CD4-positive, alpha-beta T cell (primary cell): ENCODE results near the gene CD247. TPM values are rescaled to one million over a fixed set of nuclear protein-coding genes. Genes with fewer than 3 reads are reported as not detected.

Experiments
- ATAC-seq: fragments of 200-7000 bp; cut with Tn5 transposase; one replicate; pipeline ENCODE4 v1.10.0; 2022; ENCODE audit warnings: mild to moderate bottlenecking; ENCODE audit not compliant: poor library complexity
- CTCF ChIA-PET: fragments of 350-600 bp; sonication (Branson Sonifier 250); formaldehyde crosslinking; loops from one replicate; lab custom pipeline; 2021; ENCODE audit warnings: antibody characterized with exemption, inconsistent platforms; lab: Charles Lee
- POLR2A ChIA-PET: fragments of 350-600 bp; sonication (Branson Sonifier 250); formaldehyde crosslinking; loops from one replicate; lab custom pipeline; 2021; ENCODE audit warnings: antibody characterized with exemption, inconsistent platforms; lab: Charles Lee
- DNase-seq, 14 experiments: peaks; one replicate each; pipeline ENCODE4 v3.0.0-alpha.2; 2013 to 2020; ENCODE audit warnings: mixed read lengths in 2 of 14
- H3K27ac ChIP-seq, 2 donors: one replicate each; pipeline versions ENCODE4 v1.5.1 to v1.7.0; 2013; ENCODE audit warnings: low read length in 2 of 2, low read depth in 1 of 2, mild to moderate bottlenecking in 1 of 2
- H3K27me3 ChIP-seq, 2 experiments: 1 replicate in 1 of 2; 2 replicates in 1 of 2; pipeline versions ENCODE4 v1.6.1 to v1.7.0; 2013; ENCODE audit warnings: low read length in 2 of 2, control low read depth in 1 of 2, mild to moderate bottlenecking in 1 of 2, moderate library complexity in 1 of 2; ENCODE audit not compliant: insufficient read depth in 2 of 2, control insufficient read depth in 1 of 2
- H3K36me3 ChIP-seq: one replicate; pipeline ENCODE4 v1.6.1; 2013; ENCODE audit warnings: low read length, control low read depth; ENCODE audit not compliant: insufficient read depth
- H3K4me1 ChIP-seq: one replicate; pipeline ENCODE4 v1.6.1; 2013; ENCODE audit warnings: low read length, control low read depth; ENCODE audit not compliant: insufficient read depth
- H3K4me3 ChIP-seq: one replicate; pipeline ENCODE4 v1.5.1; 2013; ENCODE audit warnings: mild to moderate bottlenecking, low read length, moderate library complexity
- H3K9me3 ChIP-seq, 2 experiments: 1 replicate in 1 of 2; 2 replicates in 1 of 2; pipeline versions ENCODE4 v1.6.1 to v1.7.0; 2013; ENCODE audit warnings: low read length in 2 of 2, mild to moderate bottlenecking in 2 of 2, control low read depth in 1 of 2, moderate library complexity in 1 of 2; ENCODE audit not compliant: control insufficient read depth in 1 of 2, insufficient read depth in 1 of 2
- H3K27ac Mint-ChIP-seq: one replicate; pipeline ENCODE4 v1.8.0; 2020; ENCODE audit warnings: mixed read lengths
- H3K27me3 Mint-ChIP-seq: one replicate; pipeline ENCODE4 v1.8.0; 2021; ENCODE audit warnings: mixed read lengths
- H3K36me3 Mint-ChIP-seq: one replicate; pipeline ENCODE4 v1.8.0; 2021; ENCODE audit warnings: low read depth, mixed read lengths
- H3K4me1 Mint-ChIP-seq: one replicate; pipeline ENCODE4 v1.8.0; 2021; ENCODE audit warnings: low read depth, mixed read lengths
- H3K4me3 Mint-ChIP-seq: one replicate; pipeline ENCODE4 v1.8.0; 2020; ENCODE audit warnings: mild to moderate bottlenecking, mixed read lengths
- H3K9me3 Mint-ChIP-seq: one replicate; pipeline ENCODE4 v1.8.0; 2020; ENCODE audit warnings: mixed read lengths
- intact Hi-C, 2 experiments: fragments of 100-400 bp; cut with DNase I in 1 of 2; cut with micrococcal nuclease in 1 of 2; formaldehyde crosslinking; loops; one replicate each; pipeline versions ENCODE4 v1.15.1 to v1.9.0; 2023 to 2025; cut with DNase I, micrococcal nuclease
- total RNA-seq, 174 experiments: library from RNA in 2 of 174; stranded (reverse) in 2 of 174; gene quantifications; one replicate each; pipeline ENCODE4 v1.2.3 and lab custom pipeline; 2021 to 2026
- TF ChIP-seq, protein P1 (sequence below): fragments of 200-600 bp; IDR thresholded peaks from one replicate; pipeline ENCODE4 v1.8.0; 2022; ENCODE audit warnings: antibody characterized with exemption, mild to moderate bottlenecking

CD247 gene
- total RNA-seq, 2 experiments from 2014 or later, result 355 to 378 TPM

DNA sequence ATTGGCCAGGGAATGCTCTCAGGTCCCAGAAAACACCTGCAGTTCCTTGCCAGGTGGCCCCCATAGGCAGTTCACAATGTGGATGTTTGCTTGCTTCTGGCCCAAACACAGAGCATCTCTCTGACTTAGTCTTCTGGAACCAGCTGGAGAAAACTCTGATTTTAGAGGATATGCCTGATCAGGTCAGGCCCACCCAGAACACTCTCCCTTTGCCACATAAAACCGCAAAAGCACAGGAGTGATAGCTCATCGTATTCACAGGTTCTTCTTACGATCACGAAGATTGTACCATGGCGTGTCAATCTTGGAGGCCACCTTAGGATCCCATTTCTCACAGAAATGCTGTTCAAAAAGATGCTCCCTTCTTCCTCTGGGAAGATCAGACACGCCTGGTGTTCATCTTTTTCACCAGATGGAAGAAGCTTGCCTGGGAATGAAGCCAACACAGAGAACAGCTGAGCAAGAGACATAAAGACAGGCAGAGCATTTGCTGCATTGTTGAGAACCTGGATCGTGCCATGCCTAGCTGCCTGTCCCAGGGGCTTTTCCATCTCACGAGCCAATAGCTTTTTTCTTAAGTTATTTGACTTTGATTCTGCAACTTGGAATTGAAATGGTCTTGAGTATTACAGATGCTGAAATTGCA lies 11.6 kb upstream of the CD247 start:
- no peak for DNase-seq
- ChIA-PET POLR2A (interaction anchor here (0.8 to 1.4 kb wide), 5 partner anchors 11 to 92 kb away, joined by 3 to 6 read pairs (median 4); partner anchors contain the start of gene CD247), CTCF (interaction anchor here (1.1 to 2.4 kb wide), 4 partner anchors 10 to 262 kb away, joined by 4 to 8 read pairs (median 5); no protein-coding TSS in a partner anchor)
- Mint-ChIP-seq H3K4me1 (peaks cover 5% of the 10 kb centered on the region), H3K4me3 (no peak overlapping the region), H3K9me3 (no peaks in the 10 kb centered on the region), H3K36me3 (no peaks in the 10 kb centered on the region), H3K27me3 (no peaks in the 10 kb centered on the region), H3K27ac (no peak overlapping the region)
- H3K27me3 ChIP-seq, result no peaks in the 10 kb centered on the region
- H3K4me3 ChIP-seq, result no peak overlapping the region
- H3K4me1 ChIP-seq, result peaks cover 7% of the 10 kb centered on the region
- no peaks in the 10 kb centered on the region for H3K36me3 ChIP-seq
- ATAC-seq, result no peak
- intact Hi-C loops, result loop anchor here in 1 of 2 experiments (5.0 kb wide), 1 partner anchor 88 kb away; no protein-coding TSS in a partner anchor
- no peak overlapping the region for H3K27ac ChIP-seq
- H3K9me3 ChIP-seq, result no peaks in the 10 kb centered on the region
- TF ChIP-seq, protein P1, sequence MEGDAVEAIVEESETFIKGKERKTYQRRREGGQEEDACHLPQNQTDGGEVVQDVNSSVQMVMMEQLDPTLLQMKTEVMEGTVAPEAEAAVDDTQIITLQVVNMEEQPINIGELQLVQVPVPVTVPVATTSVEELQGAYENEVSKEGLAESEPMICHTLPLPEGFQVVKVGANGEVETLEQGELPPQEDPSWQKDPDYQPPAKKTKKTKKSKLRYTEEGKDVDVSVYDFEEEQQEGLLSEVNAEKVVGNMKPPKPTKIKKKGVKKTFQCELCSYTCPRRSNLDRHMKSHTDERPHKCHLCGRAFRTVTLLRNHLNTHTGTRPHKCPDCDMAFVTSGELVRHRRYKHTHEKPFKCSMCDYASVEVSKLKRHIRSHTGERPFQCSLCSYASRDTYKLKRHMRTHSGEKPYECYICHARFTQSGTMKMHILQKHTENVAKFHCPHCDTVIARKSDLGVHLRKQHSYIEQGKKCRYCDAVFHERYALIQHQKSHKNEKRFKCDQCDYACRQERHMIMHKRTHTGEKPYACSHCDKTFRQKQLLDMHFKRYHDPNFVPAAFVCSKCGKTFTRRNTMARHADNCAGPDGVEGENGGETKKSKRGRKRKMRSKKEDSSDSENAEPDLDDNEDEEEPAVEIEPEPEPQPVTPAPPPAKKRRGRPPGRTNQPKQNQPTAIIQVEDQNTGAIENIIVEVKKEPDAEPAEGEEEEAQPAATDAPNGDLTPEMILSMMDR, result no peak

DNA sequence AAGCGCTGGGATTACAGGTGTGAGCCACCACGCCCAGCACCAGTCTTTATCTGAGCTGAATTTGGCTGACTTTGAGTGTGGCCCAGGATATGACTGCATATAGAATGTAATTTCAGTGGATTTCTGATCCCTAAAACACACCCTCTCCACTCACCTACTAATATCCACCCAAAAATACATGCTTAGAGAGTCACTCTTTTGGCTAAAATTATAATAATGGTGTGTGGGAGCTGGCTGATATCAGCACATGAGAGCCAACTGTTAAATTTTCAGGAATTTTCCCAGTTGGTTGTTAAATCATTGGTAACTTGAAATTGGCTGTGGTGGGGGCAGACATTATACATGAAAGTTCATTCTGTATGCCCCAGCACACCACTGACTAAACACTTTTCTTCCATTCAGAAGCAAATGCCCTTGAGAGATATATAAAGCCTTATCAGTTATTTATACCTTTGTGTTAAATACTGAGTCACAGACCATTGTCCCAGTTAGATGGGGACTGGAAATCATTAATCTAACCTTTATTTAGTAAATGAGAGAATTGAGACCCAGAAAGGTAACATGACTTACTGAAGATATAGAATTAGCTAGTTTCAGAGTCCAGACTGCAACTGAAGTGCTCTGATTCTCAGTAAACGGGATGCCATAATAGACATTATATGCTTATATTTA lies 9.9 kb upstream of the CD247 start:
- H3K27ac Mint-ChIP-seq, result no peak overlapping the region
- intact Hi-C loops, result no loop called here
- Histone ChIP-seq H3K36me3 (no peaks in the 10 kb centered on the region), H3K4me3 (no peak overlapping the region), H3K9me3 (no peaks in the 10 kb centered on the region), H3K27me3 (no peaks in the 10 kb centered on the region), H3K27ac (no peak overlapping the region), H3K4me1 (no peaks in the 10 kb centered on the region)
- no peak for DNase-seq
- CTCF ChIA-PET, result interaction anchor here (0.8 to 1.5 kb wide), 5 partner anchors 9 to 127 kb away, joined by 3 to 4 read pairs (median 3); partner anchors contain the start of gene CD247
- peaks cover 5% of the 10 kb centered on the region for H3K4me1 Mint-ChIP-seq
- no peaks in the 10 kb centered on the region for H3K9me3 Mint-ChIP-seq
- ATAC-seq, result no peak
- no peaks in the 10 kb centered on the region for H3K27me3 Mint-ChIP-seq
- H3K4me3 Mint-ChIP-seq, result no peak overlapping the region
- POLR2A ChIA-PET, result interaction anchor here (1.0 to 1.7 kb wide), 4 partner anchors 10 to 81 kb away, joined by 3 to 8 read pairs (median 4); partner anchors contain the start of gene CD247
- no peaks in the 10 kb centered on the region for H3K36me3 Mint-ChIP-seq
- TF ChIP-seq, protein P1, result no peak

DNA sequence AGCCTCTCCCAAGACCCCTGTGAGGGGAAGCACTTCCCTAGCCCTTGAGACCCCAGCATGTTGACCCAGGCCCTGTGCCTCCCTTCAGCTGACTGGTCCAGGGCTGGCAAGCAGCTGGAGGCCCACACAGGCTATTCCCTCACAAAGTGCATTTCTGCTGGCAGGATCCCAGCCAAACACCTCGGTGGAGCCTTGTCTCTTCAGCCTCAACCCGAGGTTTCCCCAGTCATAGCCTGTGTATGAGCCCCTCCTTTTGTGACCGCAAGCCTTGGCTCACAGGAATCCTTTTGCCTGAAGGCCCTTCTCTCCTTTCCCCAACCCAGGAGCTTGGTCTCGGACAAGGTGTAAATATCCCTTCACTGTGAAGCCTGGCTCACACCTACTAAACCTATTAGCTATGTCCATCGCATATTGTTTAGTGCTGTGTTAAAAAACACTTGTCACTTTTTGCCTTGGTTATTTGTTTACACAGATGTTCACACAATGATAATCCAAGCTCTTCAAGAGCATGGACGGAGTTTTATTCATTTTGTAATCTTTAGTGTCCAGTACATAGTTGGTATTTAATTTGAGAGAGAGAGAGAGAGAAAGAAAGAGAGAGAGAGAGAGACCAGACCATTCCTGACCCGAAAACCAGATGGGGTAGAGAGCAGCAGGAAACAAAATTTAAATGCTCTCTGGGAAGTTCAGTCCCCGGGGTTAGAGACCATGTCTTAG lies 8.5 kb upstream of the CD247 start:
- no peaks in the 10 kb centered on the region for H3K36me3 Mint-ChIP-seq
- no peaks in the 10 kb centered on the region for H3K27me3 ChIP-seq
- H3K9me3 ChIP-seq, result no peaks in the 10 kb centered on the region
- no peak overlapping the region for H3K27ac Mint-ChIP-seq
- no peak overlapping the region for H3K27ac ChIP-seq
- no peak for DNase-seq
- CTCF ChIA-PET, result interaction anchor here (1.2 to 1.5 kb wide), 2 partner anchors 8 to 21 kb away, joined by 3 read pairs; partner anchors contain the start of gene CD247
- TF ChIP-seq, protein P1, result no peak
- no peak overlapping the region for H3K4me3 ChIP-seq
- H3K4me3 Mint-ChIP-seq, result no peak overlapping the region
- intact Hi-C loops, result no loop called here
- POLR2A ChIA-PET, result interaction anchor here (0.6 to 1.7 kb wide), 2 partner anchors 9 to 22 kb away, joined by 3 to 8 read pairs; partner anchors contain the start of gene CD247
- peaks cover 5% of the 10 kb centered on the region for H3K4me1 Mint-ChIP-seq
- H3K9me3 Mint-ChIP-seq, result no peaks in the 10 kb centered on the region
- no peaks in the 10 kb centered on the region for H3K36me3 ChIP-seq
- no peaks in the 10 kb centered on the region for H3K4me1 ChIP-seq
- ATAC-seq, result no peak
- no peaks in the 10 kb centered on the region for H3K27me3 Mint-ChIP-seq
